H1 (cell line): ENCODE data around the gene KANSL1L. TPM values are rescaled to one million over a fixed set of nuclear protein-coding genes. Genes with fewer than 3 reads are reported as not detected.

Experiments
- CTCF ChIA-PET: fragments of 300-600 bp; sonication (Branson Sonifier 250); formaldehyde crosslinking; loops from one replicate; lab custom pipeline; 2021; ENCODE audit not compliant: partially characterized antibody; lab: Charles Lee
- POLR2A ChIA-PET: fragments of 300-600 bp; sonication (Branson Sonifier 250); formaldehyde crosslinking; loops from one replicate; lab custom pipeline; 2021; ENCODE audit warnings: inconsistent platforms; ENCODE audit not compliant: partially characterized antibody; lab: Charles Lee
- DNase-seq, 2 experiments: peaks; one replicate each; pipeline versions ENCODE4 v3.0.0 to v3.0.0-alpha.2; 2010 to 2022; ENCODE audit warnings: low spot score in 2 of 2, low read depth in 1 of 2, mixed read lengths in 1 of 2
- FAIRE-seq: peaks from 2 replicates; lab custom pipeline; 2011; peaks lifted over from hg19 to GRCh38; lab: Jason Lieb, UNC
- H2AFZ ChIP-seq: 2 replicates; pipeline ENCODE4 v1.8.1; 2012; ENCODE audit warnings: low read length, inconsistent platforms
- H2AK5ac ChIP-seq: 2 replicates; pipeline ENCODE4 v1.6.1; 2013; ENCODE audit warnings: low read depth, low read length
- H2BK120ac ChIP-seq: replicated peaks from 2 replicates; pipeline ENCODE3; 2013; ENCODE audit warnings: low read depth, low read length, inconsistent platforms
- H2BK12ac ChIP-seq: 2 replicates; pipeline ENCODE4 v1.6.1; 2013; ENCODE audit warnings: low read depth, low read length
- H2BK15ac ChIP-seq: 2 replicates; pipeline ENCODE4 v1.6.1; 2013; ENCODE audit warnings: low read length
- H2BK20ac ChIP-seq: 2 replicates; pipeline ENCODE4 v1.6.1; 2013; ENCODE audit warnings: low read length
- H2BK5ac ChIP-seq: 2 replicates; pipeline ENCODE4 v1.6.1; 2013; ENCODE audit warnings: low read depth, low read length
- H3K14ac ChIP-seq: 2 replicates; pipeline ENCODE4 v1.6.1; 2013; ENCODE audit warnings: inconsistent platforms; ENCODE audit not compliant: insufficient read length
- H3K18ac ChIP-seq: 2 replicates; pipeline ENCODE4 v1.6.1; 2013; ENCODE audit warnings: low read length; ENCODE audit errors: extremely low read depth
- H3K23ac ChIP-seq: 2 replicates; pipeline ENCODE4 v1.6.1; 2013; ENCODE audit warnings: inconsistent platforms; ENCODE audit not compliant: insufficient read length
- H3K23me2 ChIP-seq: 2 replicates; pipeline ENCODE4 v1.6.1; 2013; ENCODE audit warnings: low read depth, low read length
- H3K27ac ChIP-seq: 2 replicates; pipeline ENCODE4 v1.6.1; 2011; ENCODE audit warnings: low read depth, low read length, inconsistent platforms
- H3K27me3 ChIP-seq, 4 experiments: replicated peaks in 1 of 4; 1 replicate in 1 of 4; 2 replicates in 3 of 4; pipeline versions ENCODE4 v1.6.1 to v1.8.1; 2011 to 2013; ENCODE audit warnings: low read length in 3 of 4, mild to moderate bottlenecking in 3 of 4, inconsistent platforms in 2 of 4, mixed read lengths in 2 of 4, moderate library complexity in 1 of 4; ENCODE audit not compliant: control insufficient read depth in 3 of 4, insufficient read depth in 3 of 4; ENCODE audit errors: extremely low read depth in 1 of 4
- H3K36me3 ChIP-seq, 4 experiments: 2 replicates each; pipeline versions ENCODE4 v1.6.1 to v1.8.1; 2011 to 2013; ENCODE audit warnings: mild to moderate bottlenecking in 4 of 4, low read length in 3 of 4, moderate library complexity in 2 of 4, control low read depth in 1 of 4, inconsistent platforms in 1 of 4; ENCODE audit not compliant: insufficient read depth in 4 of 4, control insufficient read depth in 2 of 4
- H3K4ac ChIP-seq: replicated peaks from 2 replicates; pipeline ENCODE3; 2013; ENCODE audit warnings: low read length, low read depth, mixed read lengths, inconsistent platforms; ENCODE audit not compliant: insufficient read length
- H3K4me1 ChIP-seq, 4 experiments: replicated peaks in 1 of 4; 1 replicate in 1 of 4; 2 replicates in 3 of 4; pipeline versions ENCODE4 v1.6.1 to v1.8.1; 2011 to 2013; ENCODE audit warnings: low read length in 3 of 4, inconsistent platforms in 2 of 4, mixed read lengths in 1 of 4; ENCODE audit not compliant: insufficient read depth in 4 of 4, control insufficient read depth in 3 of 4
- H3K4me2 ChIP-seq, 2 experiments: 2 replicates each; pipeline versions ENCODE4 v1.6.1 to v1.8.1; 2011 to 2013; ENCODE audit warnings: low read depth in 2 of 2, low read length in 2 of 2, control low read depth in 1 of 2, inconsistent platforms in 1 of 2, mild to moderate bottlenecking in 1 of 2; ENCODE audit not compliant: insufficient read depth in 1 of 2
- H3K4me3 ChIP-seq, 4 experiments: fragments of 200-600, 300-600 bp in 1 of 4; sonication (generic), shearing (Covaris generic), sonication (Bioruptor Twin) in 1 of 4; 2 replicates each; pipeline versions ENCODE4 v1.5.1 to v1.8.1; 2011 to 2016; ENCODE audit warnings: low read length in 4 of 4, low read depth in 3 of 4, control low read depth in 2 of 4, inconsistent platforms in 2 of 4, mild to moderate bottlenecking in 2 of 4, mixed read lengths in 1 of 4, moderate library complexity in 1 of 4; ENCODE audit not compliant: insufficient read depth in 2 of 4; ENCODE audit errors: extremely low read depth in 1 of 4
- H3K56ac ChIP-seq: replicated peaks from 2 replicates; pipeline ENCODE3; 2013; ENCODE audit warnings: low read depth, mild to moderate bottlenecking, mixed read lengths, low read length, inconsistent platforms; ENCODE audit not compliant: insufficient read length
- H3K79me1 ChIP-seq: 2 replicates; pipeline ENCODE4 v1.6.1; 2013; ENCODE audit warnings: low read depth, low read length, control low read depth
- H3K79me2 ChIP-seq, 2 experiments: 2 replicates each; pipeline versions ENCODE4 v1.6.1 to v1.8.1; 2012 to 2013; ENCODE audit warnings: low read length in 2 of 2, mild to moderate bottlenecking in 2 of 2, inconsistent platforms in 1 of 2; ENCODE audit not compliant: insufficient read depth in 2 of 2, control insufficient read depth in 1 of 2
- H3K9ac ChIP-seq, 4 experiments: replicated peaks in 1 of 4; 1 replicate in 1 of 4; 2 replicates in 3 of 4; pipeline versions ENCODE4 v1.6.1 to v1.8.1; 2011 to 2013; ENCODE audit warnings: low read depth in 3 of 4, low read length in 3 of 4, control low read depth in 2 of 4, mild to moderate bottlenecking in 2 of 4, moderate library complexity in 2 of 4, inconsistent platforms in 1 of 4; ENCODE audit errors: extremely low read depth in 1 of 4
- H3K9me3 ChIP-seq, 2 experiments: 2 replicates each; pipeline versions ENCODE4 v1.6.1 to v1.8.1; 2012 to 2013; ENCODE audit warnings: mild to moderate bottlenecking in 2 of 2, moderate library complexity in 2 of 2, control low read depth in 1 of 2, inconsistent platforms in 1 of 2, low read depth in 1 of 2, low read length in 1 of 2, mixed read lengths in 1 of 2; ENCODE audit not compliant: insufficient read depth in 2 of 2
- H4K20me1 ChIP-seq, 2 experiments: replicated peaks in 1 of 2; 2 replicates each; pipeline versions ENCODE3 to v1.8.1; 2011 to 2013; ENCODE audit warnings: inconsistent platforms in 2 of 2, low read length in 2 of 2, mild to moderate bottlenecking in 1 of 2; ENCODE audit not compliant: insufficient read depth in 2 of 2, control insufficient read depth in 1 of 2
- H4K5ac ChIP-seq: 2 replicates; pipeline ENCODE4 v1.6.1; 2013; ENCODE audit warnings: low read length, low read depth, mixed read lengths, inconsistent platforms; ENCODE audit not compliant: insufficient read length
- H4K8ac ChIP-seq: 2 replicates; pipeline ENCODE4 v1.8.0; 2013; ENCODE audit warnings: mild to moderate bottlenecking, moderate library complexity, low read length, inconsistent platforms; ENCODE audit not compliant: insufficient read depth; ENCODE audit errors: extremely low read depth
- H4K91ac ChIP-seq: replicated peaks from 2 replicates; pipeline ENCODE3; 2013; ENCODE audit warnings: low read length, mixed read lengths, inconsistent platforms; ENCODE audit not compliant: insufficient read length
- BRCA1 ChIP-seq: IDR thresholded peaks from 2 replicates; pipeline ENCODE4 v1.6.1; 2012; ENCODE audit warnings: low read depth, low read length, improper control_type of control experiment
- CREB1 ChIP-seq: IDR thresholded peaks from 2 replicates; pipeline ENCODE4 v1.6.1; 2012; ENCODE audit warnings: inconsistent platforms
- GTF2F1 ChIP-seq: IDR thresholded peaks from 2 replicates; pipeline ENCODE4 v1.6.1; 2012; ENCODE audit warnings: low read depth, low read length, improper control_type of control experiment, borderline replicate concordance
- JUN ChIP-seq: IDR thresholded peaks from 2 replicates; pipeline ENCODE4 v1.6.1; 2011; ENCODE audit warnings: low read depth, mild to moderate bottlenecking, improper control_type of control experiment, low read length
- JUND ChIP-seq: IDR thresholded peaks from 2 replicates; pipeline ENCODE4 v1.6.1; 2011; ENCODE audit warnings: mild to moderate bottlenecking, improper control_type of control experiment, low read length
- KDM5A ChIP-seq: fragments of 200-600 bp; IDR thresholded peaks from 2 replicates; pipeline ENCODE4 v1.7.1; 2012; ENCODE audit warnings: mild to moderate bottlenecking, low read length, inconsistent platforms, mixed read lengths
- NRF1 ChIP-seq: IDR thresholded peaks from 2 replicates; pipeline ENCODE4 v1.6.1; 2011; ENCODE audit warnings: mild to moderate bottlenecking, low read depth, low read length, improper control_type of control experiment
- POLR2AphosphoS5 ChIP-seq: IDR thresholded peaks from 2 replicates; pipeline ENCODE4 v1.6.1; 2011; ENCODE audit warnings: low read depth, low read length
- RFX5 ChIP-seq: IDR thresholded peaks from 2 replicates; pipeline ENCODE4 v1.6.1; 2011; ENCODE audit warnings: low read depth, low read length, improper control_type of control experiment, borderline replicate concordance
- SAP30 ChIP-seq: fragments of 300-600 bp; sonication (generic); IDR thresholded peaks from 2 replicates; pipeline ENCODE4 v1.7.1; 2012; ENCODE audit warnings: low read length, moderate library complexity, mild to moderate bottlenecking, inconsistent platforms; ENCODE audit not compliant: insufficient read depth, insufficient replicate concordance
- SIX5 ChIP-seq: IDR thresholded peaks from 2 replicates; pipeline ENCODE4 v1.6.1; 2011; ENCODE audit warnings: mild to moderate bottlenecking, low read depth, low read length
- SP4 ChIP-seq: IDR thresholded peaks from 2 replicates; pipeline ENCODE4 v1.6.1; 2012; ENCODE audit warnings: low read length, inconsistent platforms
- TAF7 ChIP-seq: optimal IDR thresholded peaks from 2 replicates; pipeline ENCODE3; 2011; ENCODE audit warnings: low read depth, mild to moderate bottlenecking, inconsistent platforms, low read length, moderate library complexity, borderline replicate concordance
- TCF12 ChIP-seq: IDR thresholded peaks from 2 replicates; pipeline ENCODE4 v1.6.1; 2011; ENCODE audit warnings: low read depth, mild to moderate bottlenecking, low read length
- WGBS, 2 experiments: shearing (Covaris generic) in 1 of 2; methylation state at CpG; one replicate each; pipeline versions ENCODE4 v1.1.6 to v1.1.7; 2013 to 2015; ENCODE audit warnings: low lambda C conversion rate in 2 of 2, mixed read lengths in 2 of 2, inconsistent platforms in 1 of 2, low coverage in 1 of 2, missing lambda C conversion rate in 1 of 2; ENCODE audit not compliant: insufficient replicate concordance in 2 of 2, insufficient coverage in 1 of 2, insufficient read length in 1 of 2; ENCODE audit errors: extremely low coverage in 1 of 2, missing lambda C conversion rate in 1 of 2; 5-methylcytosine and 5-hydroxymethylcytosine counted together
- polyA plus RNA-seq, 7 experiments: library from polyadenylated mRNA; depleted of rRNA in 3 of 7; stranded (reverse) in 5 of 7; unstranded in 2 of 7; fragments of >200 nt in 5 of 7; fragments of 200-250 nt in 2 of 7; gene quantifications; 1 replicate in 5 of 7; 2 replicates in 1 of 7; 4 replicates in 1 of 7; pipeline versions ENCODE4 v1.2.1 to v1.2.3, GENCODE V29; 2011 to 2013; ENCODE audit warnings: missing spikeins in 2 of 7, mixed read lengths in 2 of 7
- total RNA-seq: library from RNA; stranded (reverse); fragmentation: NEBNext Ultra II Directional; extraction: Animal tissue kit (Norgen Biotek cat#: 25700); gene quantifications from 2 replicates; pipeline ENCODE4 v1.2.1, GENCODE V29; 2021
- TF ChIP-seq, protein P1 (sequence below): IDR thresholded peaks from 2 replicates; pipeline ENCODE4 v1.6.1; 2011; ENCODE audit warnings: low read depth, mild to moderate bottlenecking, low read length; ENCODE audit not compliant: insufficient read depth

Gene KANSL1L
- total and polyA plus RNA-seq, 2 of the 8 experiments (the other 6 are each of a cell fraction or from before 2014, with no cell fraction given) = 5.4 to 17.2 TPM

- Histone ChIP-seq H2BK120ac (no peak overlapping the region), H3K27me3 (no peaks in the 10 kb centered on the region), H3K14ac (no peak overlapping the region), H4K20me1 (no peaks in the 10 kb centered on the region), H3K23ac (no peak overlapping the region), H4K91ac (no peak overlapping the region), H3K79me2 (peaks cover 0 to 70% of the 10 kb centered on the region in 2 experiments; a peak in 3 of 4 replicates), H3K9me3 (no peaks in the 10 kb centered on the region)
- FAIRE-seq = no peak
- CTCF ChIA-PET = interaction anchor here (0.6 to 1.6 kb wide), 3 partner anchors 38 to 86 kb away, joined by 3 to 4 read pairs (median 3); no protein-coding TSS in a partner anchor
- TF ChIP-seq JUND (no peak), TAF7 (no peak), TCF12 (no peak), BRCA1 (no peak), GTF2F1 (no peak), JUN (no peak), RFX5 (no peak), POLR2AphosphoS5 (no peak), SIX5 (no peak), SAP30 (no peak), CREB1 (no peak), SP4 (no peak), NRF1 (no peak), KDM5A (no peak)
- TF ChIP-seq, protein P1, sequence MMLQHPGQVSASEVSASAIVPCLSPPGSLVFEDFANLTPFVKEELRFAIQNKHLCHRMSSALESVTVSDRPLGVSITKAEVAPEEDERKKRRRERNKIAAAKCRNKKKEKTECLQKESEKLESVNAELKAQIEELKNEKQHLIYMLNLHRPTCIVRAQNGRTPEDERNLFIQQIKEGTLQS = no peak
- TF ChIP-seq, all 59 proteins: peak for 0
- 95% methylated on average over 3 of the region's 3 CpGs; no CpG with 5 or more reads in 1 of the 2 experiments for WGBS, 2 experiments
- no peak overlapping the region for H3K4me3 ChIP-seq
- no peak overlapping the region for H3K56ac ChIP-seq
- no peaks in the 10 kb centered on the region for H3K4me1 ChIP-seq
- no peak overlapping the region for H2BK15ac ChIP-seq
- 0 out of 8 replicates have a peak, but pooled peaks cover 0 to 4% (median 0%) of the 10 kb centered on the region in 4 experiments for H3K36me3 ChIP-seq
- H3K23me2 ChIP-seq = no peaks in the 10 kb centered on the region
- DNase-seq = no peak
- no peak overlapping the region for H2BK5ac ChIP-seq
- H3K4me2 ChIP-seq = no peak overlapping the region
- no peak overlapping the region for H3K27ac ChIP-seq
- H3K18ac ChIP-seq = no peak overlapping the region
- no peak overlapping the region for H4K5ac ChIP-seq
- H3K4ac ChIP-seq = no peak overlapping the region
- H3K9ac ChIP-seq = no peak overlapping the region
- POLR2A ChIA-PET = no interaction called here
- H2AFZ ChIP-seq = no peak overlapping the region
- no peak overlapping the region for H4K8ac ChIP-seq
- H3K79me1 ChIP-seq = no peaks in the 10 kb centered on the region; the same call in 1 of the 2 replicates
- no peak overlapping the region for H2BK12ac ChIP-seq
- no peak overlapping the region for H2BK20ac ChIP-seq
- H2AK5ac ChIP-seq = no peak overlapping the region
These were observed 12.2 kb downstream of the KANSL1L start for GRCh38 chr2:210159059-210159458.
